Gastrocnemius medialis (tissue), 4 donors: ENCODE measurements around the gene TMEM132D. TPM values are rescaled to one million over a fixed set of nuclear protein-coding genes. Genes with fewer than 3 reads are reported as not detected.

ENCODE experiments used
- ATAC-seq, 2 donors: fragments of 150-250 bp; one replicate each; pipeline ENCODE4 v1.9.1; 2016
- DNase-seq, 2 donors: peaks; one replicate each; pipeline ENCODE4 v3.0.0-alpha.2; 2019
- H3K27ac ChIP-seq, 4 donors: fragments of 200-600 bp; sonication (generic); 1 replicate in 1 of 4; 2 replicates in 3 of 4; pipeline ENCODE4 v1.5.1; 2016 to 2018; ENCODE audit warnings: mild to moderate bottlenecking in 2 of 4, moderate library complexity in 1 of 4
- H3K27me3 ChIP-seq, 3 donors: fragments of 200-600 bp; sonication (generic) in 2 of 3; 1 replicate in 1 of 3; 2 replicates in 2 of 3; pipeline versions ENCODE4 v1.5.1 to v1.6.0; 2016 to 2019; ENCODE audit warnings: mild to moderate bottlenecking in 1 of 3, moderate library complexity in 1 of 3
- H3K36me3 ChIP-seq, 2 donors: fragments of 200-600 bp; sonication (generic) in 1 of 2; one replicate each; pipeline ENCODE4 v1.5.1; 2017 to 2018
- H3K4me1 ChIP-seq, 2 donors: fragments of 200-600 bp; sonication (generic) in 1 of 2; one replicate each; pipeline ENCODE4 v1.5.1; 2016 to 2017; ENCODE audit warnings: mild to moderate bottlenecking in 2 of 2
- H3K4me3 ChIP-seq, 4 donors: fragments of 200-600 bp; sonication (generic) in 3 of 4; 1 replicate in 1 of 4; 2 replicates in 3 of 4; pipeline ENCODE4 v1.5.1; 2016 to 2019; ENCODE audit warnings: mild to moderate bottlenecking in 2 of 4
- H3K9me3 ChIP-seq, 3 donors: fragments of 200-600 bp; sonication (generic) in 2 of 3; 1 replicate in 1 of 3; 2 replicates in 2 of 3; pipeline ENCODE4 v1.5.1; 2016 to 2019
- POLR2A ChIP-seq, 2 donors: fragments of 450-650 bp; IDR thresholded peaks; one replicate each; pipeline ENCODE4 v1.6.1; 2017; ENCODE audit warnings: antibody characterized with exemption in 2 of 2, mild to moderate bottlenecking in 2 of 2, moderate library complexity in 2 of 2
- in situ Hi-C, 4 donors: fragments of 200-750 bp; cut with MboI; loops; one replicate each; pipeline versions ENCODE4 v1.15.0 to v1.8.0; 2017; ENCODE audit warnings: low sequenced_read_pairs in 4 of 4
- intact Hi-C: fragments of 100-400 bp; cut with DNase I; formaldehyde crosslinking; loops from one replicate; pipeline ENCODE4 v1.15.1; 2023; ENCODE audit warnings: low total_unique reads
- total RNA-seq, 4 donors: library from RNA; depleted of rRNA; stranded (reverse); fragments of >200 nt; gene quantifications; one replicate each; pipeline versions ENCODE4 v1.1.0 to v1.2.3, GENCODE V29; 2016
- TF ChIP-seq, protein P1 (sequence below), 5 experiments: fragments of 450-650 bp in 3 of 5; fragments of 200-600 bp in 2 of 5; sonication (generic) in 2 of 5; IDR thresholded peaks in 4 of 5; conservative IDR thresholded peaks in 1 of 5; 1 replicate in 4 of 5; 2 replicates in 1 of 5; pipeline ENCODE4 v1.5.1; 2016 to 2019; ENCODE audit warnings: antibody characterized with exemption in 5 of 5, mild to moderate bottlenecking in 3 of 5, moderate library complexity in 3 of 5

TMEM132D gene
- total RNA-seq, 4 donors from 2014 or later, result not detected

DNA sequence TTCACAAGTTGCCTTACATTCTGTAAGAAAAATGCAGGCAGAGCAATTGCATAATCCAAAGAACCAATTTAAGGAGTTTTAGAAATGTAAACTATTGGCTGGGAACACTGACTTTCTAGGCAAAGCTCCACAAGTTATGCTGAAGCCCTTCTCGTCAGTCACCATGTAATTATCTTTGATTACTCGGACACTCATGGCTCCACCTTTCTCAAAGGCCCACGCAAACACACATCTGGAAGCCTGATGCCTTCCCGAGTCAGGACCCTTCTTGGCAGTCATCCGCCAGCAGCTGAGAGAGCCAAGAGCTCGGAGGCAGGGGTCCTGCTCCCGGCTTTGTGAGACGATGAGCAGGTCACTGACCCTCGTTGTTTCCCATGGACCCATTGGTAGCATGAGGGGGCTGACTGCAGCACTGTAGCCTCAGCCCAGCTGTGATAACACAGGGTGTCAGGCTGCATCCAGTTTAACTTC is 202.2 kb downstream of the TMEM132D start:
- no peak for DNase-seq
- no peaks in the 10 kb centered on the region for H3K36me3 ChIP-seq
- TF ChIP-seq POLR2A (IDR thresholded peaks at IDR 0.05), result no peak
- TF ChIP-seq, protein P1, sequence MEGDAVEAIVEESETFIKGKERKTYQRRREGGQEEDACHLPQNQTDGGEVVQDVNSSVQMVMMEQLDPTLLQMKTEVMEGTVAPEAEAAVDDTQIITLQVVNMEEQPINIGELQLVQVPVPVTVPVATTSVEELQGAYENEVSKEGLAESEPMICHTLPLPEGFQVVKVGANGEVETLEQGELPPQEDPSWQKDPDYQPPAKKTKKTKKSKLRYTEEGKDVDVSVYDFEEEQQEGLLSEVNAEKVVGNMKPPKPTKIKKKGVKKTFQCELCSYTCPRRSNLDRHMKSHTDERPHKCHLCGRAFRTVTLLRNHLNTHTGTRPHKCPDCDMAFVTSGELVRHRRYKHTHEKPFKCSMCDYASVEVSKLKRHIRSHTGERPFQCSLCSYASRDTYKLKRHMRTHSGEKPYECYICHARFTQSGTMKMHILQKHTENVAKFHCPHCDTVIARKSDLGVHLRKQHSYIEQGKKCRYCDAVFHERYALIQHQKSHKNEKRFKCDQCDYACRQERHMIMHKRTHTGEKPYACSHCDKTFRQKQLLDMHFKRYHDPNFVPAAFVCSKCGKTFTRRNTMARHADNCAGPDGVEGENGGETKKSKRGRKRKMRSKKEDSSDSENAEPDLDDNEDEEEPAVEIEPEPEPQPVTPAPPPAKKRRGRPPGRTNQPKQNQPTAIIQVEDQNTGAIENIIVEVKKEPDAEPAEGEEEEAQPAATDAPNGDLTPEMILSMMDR (IDR thresholded peaks at IDR 0.05 in 4 of 5, conservative IDR thresholded peaks at IDR 0.05 in 1 of 5), result no peak
- H3K4me3 ChIP-seq, result no peak overlapping the region
- no peaks in the 10 kb centered on the region for H3K9me3 ChIP-seq
- intact Hi-C loops, result no loop called here
- no peak for ATAC-seq
- H3K27me3 ChIP-seq, result no peaks in the 10 kb centered on the region
- no peak overlapping the region for H3K27ac ChIP-seq
- in situ Hi-C loops, result no loop called here
- H3K4me1 ChIP-seq, result no peaks in the 10 kb centered on the region

DNA sequence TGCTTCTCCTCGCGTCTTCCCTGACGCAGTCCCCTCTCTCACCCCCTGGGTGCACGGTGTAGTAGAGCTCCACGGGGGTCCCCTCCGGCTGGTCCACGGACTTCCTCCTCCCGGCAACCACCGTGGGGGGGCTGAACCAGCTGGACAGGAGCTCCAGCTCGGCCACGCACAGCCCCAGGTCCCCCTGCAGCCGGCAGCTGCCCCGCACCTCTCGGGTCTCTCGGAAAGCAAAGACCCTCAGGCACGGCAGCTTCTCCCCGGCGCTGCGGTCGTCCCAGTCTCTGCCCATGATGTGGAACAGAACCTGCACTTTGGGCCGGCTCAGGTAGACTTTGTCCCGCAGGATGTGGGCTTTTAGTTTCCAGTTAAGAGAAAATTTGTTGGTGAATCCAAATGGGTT is 203.8 kb downstream of the TMEM132D start:
- no peaks in the 10 kb centered on the region for H3K9me3 ChIP-seq
- in situ Hi-C loops, result no loop called here

DNA sequence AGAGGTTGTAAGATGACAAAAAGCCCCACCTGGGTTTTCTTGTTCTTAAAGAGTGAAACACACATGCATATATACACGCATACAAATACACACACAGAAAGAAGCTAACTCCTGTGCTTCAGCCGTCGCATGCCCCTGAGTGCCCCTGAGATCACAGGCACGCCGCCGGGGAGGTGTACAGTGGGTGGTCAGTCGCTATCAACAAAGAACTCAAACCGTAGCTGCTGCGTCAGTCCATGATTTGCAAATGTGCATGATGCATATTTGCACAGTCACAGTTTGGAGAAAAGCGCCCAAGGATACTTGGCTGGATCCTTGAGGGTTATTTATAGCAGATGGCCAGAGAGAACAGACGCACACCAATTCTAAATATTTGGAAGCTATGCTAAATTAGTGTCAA is 206.9 kb downstream of the TMEM132D start:
- Histone ChIP-seq H3K36me3 (no peaks in the 10 kb centered on the region), H3K4me1 (no peaks in the 10 kb centered on the region), H3K27me3 (no peaks in the 10 kb centered on the region), H3K27ac (no peak overlapping the region), H3K9me3 (no peaks in the 10 kb centered on the region), H3K4me3 (no peak overlapping the region)
- ATAC-seq, result no peak
- intact Hi-C loops (no loop called here), in situ Hi-C loops (no loop called here)
- no peak for TF ChIP-seq POLR2A (IDR thresholded peaks at IDR 0.05)
- TF ChIP-seq, protein P1 (IDR thresholded peaks at IDR 0.05 in 4 of 5, conservative IDR thresholded peaks at IDR 0.05 in 1 of 5), result no peak
- no peak for DNase-seq

More for the DNA sequence above, 203.8 kb downstream of the TMEM132D start:
- no peak for DNase-seq
- TF ChIP-seq POLR2A (IDR thresholded peaks at IDR 0.05), result no peak
- TF ChIP-seq, protein P1 (IDR thresholded peaks at IDR 0.05 in 4 of 5, conservative IDR thresholded peaks at IDR 0.05 in 1 of 5), result no peak
- intact Hi-C loops, result no loop called here
- no peaks in the 10 kb centered on the region for H3K36me3 ChIP-seq
- H3K4me3 ChIP-seq, result no peak overlapping the region
- ATAC-seq, result no peak
- H3K4me1 ChIP-seq, result no peaks in the 10 kb centered on the region
- H3K27ac ChIP-seq, result no peak overlapping the region
- no peaks in the 10 kb centered on the region for H3K27me3 ChIP-seq

DNA sequence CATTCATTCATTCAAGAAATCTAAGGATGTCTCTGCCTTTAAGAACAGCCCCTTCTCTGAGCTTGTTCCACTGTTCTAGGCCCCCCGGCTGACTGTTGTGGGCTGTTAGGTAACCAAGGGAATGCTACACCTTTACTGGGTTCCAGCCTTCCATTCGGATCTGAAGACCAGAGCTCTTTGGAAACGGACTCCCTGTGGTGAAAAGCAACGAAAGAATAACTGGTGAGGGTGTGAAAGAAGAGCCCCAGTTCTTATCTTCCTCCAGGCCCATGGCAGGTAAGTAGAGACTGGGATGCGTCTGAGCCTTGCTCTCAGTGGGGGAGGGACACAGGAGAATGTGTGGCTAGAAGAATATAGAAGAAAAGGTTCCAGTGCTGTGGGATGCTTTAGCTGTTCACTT is 207.4 kb downstream of the TMEM132D start:
- Histone ChIP-seq H3K9me3 (no peaks in the 10 kb centered on the region), H3K4me1 (no peaks in the 10 kb centered on the region), H3K36me3 (no peaks in the 10 kb centered on the region), H3K27me3 (no peaks in the 10 kb centered on the region), H3K4me3 (no peak overlapping the region), H3K27ac (no peak overlapping the region)
- ATAC-seq (no peak), DNase-seq (no peak)
- in situ Hi-C loops, result no loop called here
- TF ChIP-seq, protein P1 (IDR thresholded peaks at IDR 0.05 in 4 of 5, conservative IDR thresholded peaks at IDR 0.05 in 1 of 5), result no peak
- no peak for TF ChIP-seq POLR2A (IDR thresholded peaks at IDR 0.05)
- intact Hi-C loops, result no loop called here

DNA sequence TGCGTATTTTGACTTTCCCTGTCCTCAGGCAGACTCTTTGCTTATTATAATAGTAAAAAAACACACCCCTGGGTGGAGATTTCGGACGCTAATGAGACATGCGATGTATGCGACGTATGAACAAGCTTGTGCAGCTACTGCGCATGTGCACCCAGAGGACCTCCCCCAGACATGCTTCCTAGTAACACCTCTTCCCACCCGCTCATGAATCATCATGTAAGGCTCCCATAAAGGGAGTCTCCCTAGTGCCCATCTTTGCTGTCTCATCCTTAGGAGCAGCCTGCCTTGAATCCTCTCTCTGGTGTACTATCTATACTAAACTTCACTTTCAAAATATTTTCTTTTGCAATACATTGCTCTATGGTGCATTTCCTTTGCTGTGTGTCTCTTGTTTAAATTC is 210.1 kb downstream of the TMEM132D start:
- H3K36me3 ChIP-seq, result no peaks in the 10 kb centered on the region
- no peak for DNase-seq
- no peak for ATAC-seq
- no peaks in the 10 kb centered on the region for H3K27me3 ChIP-seq
- in situ Hi-C loops, result no loop called here
- no peak overlapping the region for H3K27ac ChIP-seq
- TF ChIP-seq, protein P1 (IDR thresholded peaks at IDR 0.05 in 4 of 5, conservative IDR thresholded peaks at IDR 0.05 in 1 of 5), result no peak
- TF ChIP-seq POLR2A (IDR thresholded peaks at IDR 0.05), result no peak
- intact Hi-C loops, result no loop called here
- no peak overlapping the region for H3K4me3 ChIP-seq
- no peaks in the 10 kb centered on the region for H3K4me1 ChIP-seq
- no peaks in the 10 kb centered on the region for H3K9me3 ChIP-seq
